SH-SY5Y (cell line): Measurements from ENCODE around the gene ZNF709.
A peak's percentile ranks its signal among the peaks of the same experiment; 100 is the strongest.

ENCODE experiments used
- GATA2 ChIP-seq: IDR thresholded peaks from 2 replicates; pipeline ENCODE4 v1.6.1; 2011; ENCODE audit warnings: mild to moderate bottlenecking, low read depth, low read length
- GATA3 ChIP-seq: IDR thresholded peaks from 2 replicates; pipeline ENCODE4 v1.6.1; 2011; ENCODE audit warnings: low read depth, mild to moderate bottlenecking, low read length, moderate library complexity

ZNF709 gene

GRCh38 chr19:12478234-12478941 lies 6.2 kb downstream of the ZNF709 start:
- TF ChIP-seq GATA3: no peak
- no peak for TF ChIP-seq GATA2

DNA sequence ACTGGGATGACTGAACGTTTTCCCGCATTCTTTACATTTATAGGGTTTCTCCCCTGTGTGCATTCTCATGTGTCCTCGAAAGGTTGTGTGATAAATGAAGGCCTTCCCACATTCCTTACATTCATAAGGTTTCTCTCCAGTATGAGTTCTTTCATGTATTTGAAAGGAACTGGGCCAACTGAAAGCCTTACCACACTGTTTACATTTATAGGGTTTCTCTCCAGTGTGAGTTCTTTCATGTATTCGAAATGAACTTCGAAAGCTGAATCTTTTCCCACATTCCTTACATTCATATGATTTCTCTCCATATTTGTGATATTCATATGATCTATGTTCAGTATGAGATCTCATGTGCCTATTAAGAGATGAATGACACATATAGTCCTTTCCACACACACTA lies 19.4 kb downstream of the ZNF709 start:
- no peak for TF ChIP-seq GATA3
- TF ChIP-seq GATA2: no peak

DNA sequence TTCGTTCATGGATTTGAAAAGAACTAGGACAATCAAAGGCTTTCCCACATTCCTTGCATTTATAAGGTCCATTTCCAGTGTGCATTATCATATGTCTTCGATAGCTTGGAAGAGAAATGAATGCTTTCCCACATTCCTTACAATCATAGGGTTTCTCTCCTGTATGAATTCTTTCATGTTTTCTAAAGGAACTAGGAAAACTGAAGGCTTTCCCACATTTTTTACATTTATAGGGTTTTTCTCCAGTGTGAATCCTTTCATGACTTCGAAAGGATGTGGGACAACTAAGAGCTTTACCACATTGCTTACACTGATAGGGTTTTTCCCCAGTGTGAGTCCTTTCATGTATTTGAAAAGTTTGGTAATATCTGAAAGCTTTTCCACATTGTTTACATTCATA lies 19.8 kb downstream of the ZNF709 start:
- TF ChIP-seq GATA3 (no peak), GATA2 (no peak)

- no peak for TF ChIP-seq GATA2
- no peak for TF ChIP-seq GATA3
Observed at GRCh38 chr19:12453495-12453894, 31.1 kb downstream of the ZNF709 start.

DNA sequence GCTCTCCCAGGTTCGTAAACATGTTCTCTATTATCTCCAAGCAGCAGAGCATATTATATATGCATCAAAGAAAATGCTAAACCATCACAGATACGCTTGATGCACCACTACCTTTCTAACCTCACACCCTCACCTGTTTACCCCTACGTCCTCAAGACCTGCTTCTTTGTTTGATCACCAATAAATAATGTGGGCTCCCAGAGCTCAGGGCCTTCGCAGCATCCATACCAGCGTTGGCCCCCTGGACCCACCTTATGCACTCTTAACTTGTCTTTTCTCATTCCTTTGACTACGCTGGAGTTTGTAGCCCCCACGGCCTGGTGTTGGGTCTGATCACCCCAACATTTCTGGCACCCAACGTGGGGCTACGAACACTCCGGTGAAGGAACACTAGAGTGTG lies 33.8 kb downstream of the ZNF709 start:
- no peak for TF ChIP-seq GATA2
- TF ChIP-seq GATA3: no peak

- TF ChIP-seq GATA2: no peak
- TF ChIP-seq GATA3: no peak
Observed at GRCh38 chr19:12448808-12449207, 35.8 kb downstream of the ZNF709 start.

DNA sequence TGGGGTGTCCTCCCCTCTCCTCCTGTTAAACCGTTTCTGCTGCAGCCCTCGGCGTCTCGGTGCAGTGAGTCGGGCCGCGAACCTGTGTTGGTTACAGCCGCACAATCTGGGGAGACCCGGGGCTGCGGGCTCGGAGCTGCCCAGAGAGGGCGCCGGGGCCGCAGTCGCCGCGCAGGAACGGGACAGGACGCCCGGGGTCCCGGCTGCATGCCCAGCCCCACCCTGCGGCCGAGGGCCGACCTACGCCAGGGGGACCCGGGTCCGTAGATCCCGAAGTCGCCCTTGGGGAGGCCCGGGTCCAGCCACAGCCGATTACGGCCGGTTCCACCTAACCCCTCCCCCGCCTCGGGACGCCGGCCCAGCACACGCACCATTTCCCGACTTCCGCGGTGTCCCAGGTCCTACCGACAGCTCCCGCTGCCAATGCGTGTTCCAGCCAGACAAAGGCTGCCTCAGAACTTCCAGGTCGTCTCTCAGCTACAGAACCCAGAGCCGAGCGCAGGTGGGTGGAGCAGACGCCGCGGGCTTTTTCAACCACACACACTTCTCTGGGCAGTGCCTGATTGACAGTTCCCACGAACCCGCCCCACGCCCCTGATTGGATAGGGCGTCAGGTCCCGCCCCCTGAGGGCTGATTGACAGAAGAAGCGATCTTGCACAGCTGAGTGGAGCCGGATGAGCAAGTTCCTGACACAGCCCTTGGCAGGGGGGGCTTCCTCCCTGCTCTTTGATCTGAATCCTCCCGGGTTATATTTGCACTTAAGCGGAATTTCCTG lies 43.9 kb downstream of the ZNF709 start, which contains the start of gene ZNF443:
ZNF443 (minus strand) TSS at position 481 of the 776 bp plus-strand sequence; CDS start at position 374, 107 bp downstream.
- TF ChIP-seq GATA3 (no peak), GATA2 (no peak)

DNA sequence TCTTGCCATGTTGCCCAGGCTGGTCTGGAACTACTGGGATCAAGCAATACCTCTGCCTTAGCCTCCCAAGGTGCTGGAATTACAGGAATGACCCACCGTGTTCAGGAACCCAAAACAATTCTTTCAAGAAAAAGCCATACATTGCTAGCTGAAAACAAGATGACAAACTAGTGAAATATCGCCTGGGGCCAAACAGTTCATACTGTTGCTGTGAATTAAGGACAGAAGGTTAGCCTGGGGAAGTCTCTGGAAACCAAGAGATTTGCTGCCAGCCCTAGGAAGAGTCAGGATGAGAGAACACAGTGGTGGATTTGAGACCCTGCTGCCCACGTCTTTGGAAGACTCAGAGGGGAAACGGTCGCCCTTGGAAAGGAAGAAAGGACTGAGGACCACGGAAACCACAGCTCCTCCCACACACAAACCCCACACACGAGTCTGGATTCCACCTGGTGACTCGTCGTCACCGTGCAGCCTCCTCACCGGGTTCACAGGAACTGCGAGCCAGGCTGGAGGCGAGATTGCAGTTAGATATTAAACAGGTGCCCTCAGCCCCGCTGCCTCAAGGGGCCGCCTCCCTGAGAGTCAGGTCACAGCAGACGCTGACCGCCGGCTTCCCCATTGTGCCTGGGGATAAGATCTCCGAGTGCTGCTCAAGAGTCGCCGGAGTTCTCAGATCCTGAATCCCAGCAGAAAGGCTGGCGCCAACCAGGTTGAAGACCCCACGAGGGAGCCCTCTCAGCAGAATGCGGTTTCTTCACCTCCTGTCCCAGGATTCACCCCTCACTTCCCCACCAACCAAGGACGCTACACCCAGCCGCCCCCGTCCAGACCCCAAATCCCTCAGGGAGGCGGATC lies 44.7 kb downstream of the ZNF709 start:
- peak; percentile 63 for TF ChIP-seq GATA2

- no peak for TF ChIP-seq GATA3
- no peak for TF ChIP-seq GATA2
Observed at GRCh38 chr19:12425888-12426274, 58.7 kb downstream of the ZNF709 start.

- no peak for TF ChIP-seq GATA3
- TF ChIP-seq GATA2: no peak
Observed at GRCh38 chr19:12425236-12425887, 59.3 kb downstream of the ZNF709 start.

DNA sequence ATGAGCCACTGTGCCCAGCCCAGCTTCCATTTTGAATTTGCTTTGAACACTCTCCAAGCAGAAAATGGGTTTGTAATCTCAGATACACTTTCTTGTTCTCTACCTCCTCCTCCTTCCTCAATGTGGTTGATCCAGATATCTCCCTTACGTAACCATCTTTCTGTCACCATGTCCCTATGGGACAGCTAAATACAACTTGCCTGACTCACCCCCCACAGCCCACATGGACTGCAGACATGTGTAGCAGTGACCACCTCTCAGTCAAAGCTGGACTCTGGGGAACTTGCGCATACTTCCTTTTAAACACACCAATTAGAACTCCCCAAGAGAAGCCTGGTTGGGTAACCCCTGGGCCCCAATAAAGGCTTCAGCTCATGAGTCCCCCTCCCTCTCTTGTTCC lies 72.7 kb downstream of the ZNF709 start:
- no peak for TF ChIP-seq GATA2
- TF ChIP-seq GATA3: no peak
